Thyroid gland (tissue), 4 donors: ENCODE results near the gene KIF5C.

Experiments
- POLR2A ChIP-seq, 2 donors: fragments of 450-650 bp; IDR thresholded peaks; one replicate each; pipeline ENCODE4 v1.6.1; 2017; ENCODE audit warnings: antibody characterized with exemption in 2 of 2, mild to moderate bottlenecking in 2 of 2, moderate library complexity in 1 of 2
- TF ChIP-seq, protein P1 (sequence below), 6 experiments: fragments of 200-600 bp in 3 of 6; fragments of 450-650 bp in 3 of 6; sonication (generic) in 3 of 6; IDR thresholded peaks; one replicate each; pipeline ENCODE4 v1.5.1; 2016 to 2019; ENCODE audit warnings: antibody characterized with exemption in 6 of 6, mild to moderate bottlenecking in 2 of 6, inconsistent platforms in 1 of 6, moderate library complexity in 1 of 6

DNA sequence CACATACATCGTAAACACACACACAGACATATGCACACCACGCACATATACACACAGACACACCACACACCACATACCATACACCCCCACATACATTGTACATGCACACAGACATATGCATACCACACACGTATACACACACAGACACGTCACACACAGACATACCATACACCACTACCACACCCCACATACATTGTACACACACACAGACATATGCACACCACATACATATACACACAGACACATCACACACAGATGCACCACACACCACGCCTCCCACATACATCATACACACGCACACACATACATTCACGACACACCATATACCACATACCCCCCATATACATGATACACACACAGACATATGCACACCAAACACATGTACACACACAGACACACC, 58.4 kb downstream of the KIF5C start:
- TF ChIP-seq, protein P1, sequence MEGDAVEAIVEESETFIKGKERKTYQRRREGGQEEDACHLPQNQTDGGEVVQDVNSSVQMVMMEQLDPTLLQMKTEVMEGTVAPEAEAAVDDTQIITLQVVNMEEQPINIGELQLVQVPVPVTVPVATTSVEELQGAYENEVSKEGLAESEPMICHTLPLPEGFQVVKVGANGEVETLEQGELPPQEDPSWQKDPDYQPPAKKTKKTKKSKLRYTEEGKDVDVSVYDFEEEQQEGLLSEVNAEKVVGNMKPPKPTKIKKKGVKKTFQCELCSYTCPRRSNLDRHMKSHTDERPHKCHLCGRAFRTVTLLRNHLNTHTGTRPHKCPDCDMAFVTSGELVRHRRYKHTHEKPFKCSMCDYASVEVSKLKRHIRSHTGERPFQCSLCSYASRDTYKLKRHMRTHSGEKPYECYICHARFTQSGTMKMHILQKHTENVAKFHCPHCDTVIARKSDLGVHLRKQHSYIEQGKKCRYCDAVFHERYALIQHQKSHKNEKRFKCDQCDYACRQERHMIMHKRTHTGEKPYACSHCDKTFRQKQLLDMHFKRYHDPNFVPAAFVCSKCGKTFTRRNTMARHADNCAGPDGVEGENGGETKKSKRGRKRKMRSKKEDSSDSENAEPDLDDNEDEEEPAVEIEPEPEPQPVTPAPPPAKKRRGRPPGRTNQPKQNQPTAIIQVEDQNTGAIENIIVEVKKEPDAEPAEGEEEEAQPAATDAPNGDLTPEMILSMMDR (IDR thresholded peaks at IDR 0.05) = no peak
- TF ChIP-seq POLR2A (IDR thresholded peaks at IDR 0.05) = no peak
